NK-92 treated with Interleukin-12 subunit alpha and Interleukin-12 subunit beta, amount 100 ng/mL, for 24 hours (cell line): ENCODE measurements around the gene COPB2.
"Not testable (repeated sequence)": the region's sequence is repeated elsewhere in the genome, so short reads cannot be mapped to it uniquely, and the experiment has no call there.

Source experiments
- DNase-seq: peaks from one replicate; lab custom pipeline; 2025; lab: John Stamatoyannopoulos, UW

COPB2 gene

GRCh38 chr3:139389552-139390368 lies at the start of gene COPB2:
COPB2 (minus strand) TSS chr3:139389647; CDS start chr3:139389550, 97 bp downstream.
- DNase-seq = peak; percentile 97

GRCh38 chr3:139434764-139435307 lies 45.4 kb upstream of the COPB2 start:
- DNase-seq = no peak

- DNase-seq = no peak
These were observed 44.8 kb upstream of the COPB2 start for GRCh38 chr3:139434228-139434627.

- DNase-seq = no peak
These were observed 43.6 kb upstream of the COPB2 start for GRCh38 chr3:139433089-139433488.

GRCh38 chr3:139430493-139430892 lies 41.0 kb upstream of the COPB2 start:
- no peak for DNase-seq

- no peak for DNase-seq
These were observed 38.0 kb upstream of the COPB2 start for GRCh38 chr3:139427283-139428060.

- no peak for DNase-seq
These were observed 36.4 kb upstream of the COPB2 start for GRCh38 chr3:139425745-139426400.

GRCh38 chr3:139423232-139423631 lies 33.8 kb upstream of the COPB2 start:
- no peak for DNase-seq

GRCh38 chr3:139421460-139421859 lies 32.0 kb upstream of the COPB2 start:
- no peak for DNase-seq

GRCh38 chr3:139421040-139421439 lies 31.6 kb upstream of the COPB2 start:
- DNase-seq = no peak

GRCh38 chr3:139418144-139418543 lies 28.7 kb upstream of the COPB2 start:
- DNase-seq = no peak

GRCh38 chr3:139416275-139416674 lies 26.8 kb upstream of the COPB2 start:
- DNase-seq = no peak

GRCh38 chr3:139414608-139415224 lies 25.3 kb upstream of the COPB2 start:
- no peak for DNase-seq

GRCh38 chr3:139412891-139413290 lies 23.4 kb upstream of the COPB2 start:
- DNase-seq = not testable (repeated sequence)

GRCh38 chr3:139401155-139401554 lies 11.7 kb upstream of the COPB2 start:
- not testable (repeated sequence) for DNase-seq

- DNase-seq = no peak
These were observed 7.3 kb upstream of the COPB2 start for GRCh38 chr3:139396707-139397106.

- no peak for DNase-seq
These were observed 4.7 kb upstream of the COPB2 start for GRCh38 chr3:139394116-139394515.

GRCh38 chr3:139388821-139389551 lies 461 bp downstream of the COPB2 start:
- DNase-seq = no peak

- DNase-seq = no peak
These were observed 1.4 kb downstream of the COPB2 start for GRCh38 chr3:139388077-139388476.

- not testable (repeated sequence) for DNase-seq
These were observed 7.2 kb downstream of the COPB2 start for GRCh38 chr3:139382291-139382690.

GRCh38 chr3:139380575-139380974 lies 8.9 kb downstream of the COPB2 start:
- no peak for DNase-seq
